Measurements from ENCODE around the gene PGLYRP2. TPM values are rescaled to one million over a fixed set of nuclear protein-coding genes. Genes with fewer than 3 reads are reported as not detected.

PGLYRP2 gene
- total RNA-seq, 1 donor from 2014 or later: not detected

GRCh38 chr19:15442142-15442920 is 37.0 kb downstream of the PGLYRP2 start:
- Mint-ChIP-seq H3K27me3 (no peaks in the 10 kb centered on the region), H3K9me3 (ENCODE audit: low read depth) (no peaks in the 10 kb centered on the region), H3K4me1 (ENCODE audit: low read depth) (no peaks in the 10 kb centered on the region), H3K36me3 (ENCODE audit: insufficient read depth) (peaks cover 1% of the 10 kb centered on the region), H3K4me3 (ENCODE audit: low read depth) (no peak overlapping the region), H3K27ac (no peak overlapping the region)
- no peak for DNase-seq (ENCODE audit: low spot score, unreplicated experiment)
- TF ChIP-seq CTCF (IDR thresholded peaks at IDR 0.05; ENCODE audit: unreplicated experiment): no peak

GRCh38 chr19:15441317-15441716 is 38.0 kb downstream of the PGLYRP2 start:
- DNase-seq (ENCODE audit: low spot score, unreplicated experiment): no peak
- no peaks in the 10 kb centered on the region for H3K27me3 Mint-ChIP-seq
- H3K9me3 Mint-ChIP-seq (ENCODE audit: low read depth): no peaks in the 10 kb centered on the region
- H3K27ac Mint-ChIP-seq: no peak overlapping the region
- peaks cover 1% of the 10 kb centered on the region for H3K36me3 Mint-ChIP-seq (ENCODE audit: insufficient read depth)
- no peak for TF ChIP-seq CTCF (IDR thresholded peaks at IDR 0.05; ENCODE audit: unreplicated experiment)
- H3K4me3 Mint-ChIP-seq (ENCODE audit: low read depth): no peak overlapping the region
- no peaks in the 10 kb centered on the region for H3K4me1 Mint-ChIP-seq (ENCODE audit: low read depth)

- Mint-ChIP-seq H3K4me1 (ENCODE audit: low read depth) (no peaks in the 10 kb centered on the region), H3K27ac (no peak overlapping the region), H3K27me3 (no peaks in the 10 kb centered on the region), H3K4me3 (ENCODE audit: low read depth) (no peak overlapping the region), H3K36me3 (ENCODE audit: insufficient read depth) (peaks cover 3% of the 10 kb centered on the region), H3K9me3 (ENCODE audit: low read depth) (no peaks in the 10 kb centered on the region)
- DNase-seq (ENCODE audit: low spot score, unreplicated experiment): no peak
- no peak for TF ChIP-seq CTCF (IDR thresholded peaks at IDR 0.05; ENCODE audit: unreplicated experiment)
Observed at GRCh38 chr19:15439821-15440641, 39.3 kb downstream of the PGLYRP2 start.

GRCh38 chr19:15439078-15439799 is 40.1 kb downstream of the PGLYRP2 start:
- no peak for DNase-seq (ENCODE audit: low spot score, unreplicated experiment)
- H3K9me3 Mint-ChIP-seq (ENCODE audit: low read depth): no peaks in the 10 kb centered on the region
- H3K4me1 Mint-ChIP-seq (ENCODE audit: low read depth): no peaks in the 10 kb centered on the region
- no peak overlapping the region for H3K27ac Mint-ChIP-seq
- peaks cover 3% of the 10 kb centered on the region for H3K36me3 Mint-ChIP-seq (ENCODE audit: insufficient read depth)
- TF ChIP-seq CTCF (IDR thresholded peaks at IDR 0.05; ENCODE audit: unreplicated experiment): no peak
- no peak overlapping the region for H3K4me3 Mint-ChIP-seq (ENCODE audit: low read depth)
- no peaks in the 10 kb centered on the region for H3K27me3 Mint-ChIP-seq

GRCh38 chr19:15438577-15438976 is 40.7 kb downstream of the PGLYRP2 start:
- H3K9me3 Mint-ChIP-seq (ENCODE audit: low read depth): no peaks in the 10 kb centered on the region
- H3K27me3 Mint-ChIP-seq: no peaks in the 10 kb centered on the region
- no peaks in the 10 kb centered on the region for H3K4me1 Mint-ChIP-seq (ENCODE audit: low read depth)
- no peak for TF ChIP-seq CTCF (IDR thresholded peaks at IDR 0.05; ENCODE audit: unreplicated experiment)
- no peak overlapping the region for H3K4me3 Mint-ChIP-seq (ENCODE audit: low read depth)
- no peak overlapping the region for H3K27ac Mint-ChIP-seq
- no peak for DNase-seq (ENCODE audit: low spot score, unreplicated experiment)
- peaks cover 3% of the 10 kb centered on the region for H3K36me3 Mint-ChIP-seq (ENCODE audit: insufficient read depth)

Data from progenitor cell of endocrine pancreas (in vitro differentiated cells).